Subcutaneous abdominal adipose tissue (tissue), 5 donors: ENCODE measurements around the gene OR5H1.
"Not testable (repeated sequence)": the region's sequence is repeated elsewhere in the genome, so short reads cannot be mapped to it uniquely, and the experiment has no call there.

ENCODE experiments used
- H3K27ac ChIP-seq: one replicate; pipeline ENCODE4 v1.7.0; 2013; ENCODE audit warnings: low read depth, mild to moderate bottlenecking, inconsistent platforms, low read length, moderate library complexity
- H3K27me3 ChIP-seq, 5 donors: one replicate each; pipeline ENCODE4 v1.7.0; 2013; ENCODE audit warnings: low read length in 5 of 5, inconsistent platforms in 1 of 5; ENCODE audit not compliant: control insufficient read depth in 5 of 5, insufficient read depth in 4 of 5
- H3K36me3 ChIP-seq, 5 donors: one replicate each; pipeline ENCODE4 v1.7.0; 2013; ENCODE audit warnings: low read length in 5 of 5; ENCODE audit not compliant: control insufficient read depth in 5 of 5, insufficient read depth in 5 of 5
- H3K4me1 ChIP-seq, 5 donors: one replicate each; pipeline ENCODE4 v1.7.0; 2013; ENCODE audit warnings: low read length in 5 of 5, mild to moderate bottlenecking in 3 of 5, moderate library complexity in 1 of 5; ENCODE audit not compliant: control insufficient read depth in 5 of 5, insufficient read depth in 5 of 5
- H3K4me3 ChIP-seq, 5 donors: one replicate each; pipeline ENCODE4 v1.7.0; 2013; ENCODE audit warnings: low read length in 5 of 5, low read depth in 1 of 5
- H3K9ac ChIP-seq, 5 donors: one replicate each; pipeline ENCODE4 v1.7.0; 2013; ENCODE audit warnings: low read length in 5 of 5, mild to moderate bottlenecking in 4 of 5, moderate library complexity in 3 of 5
- H3K9me3 ChIP-seq, 5 donors: one replicate each; pipeline ENCODE4 v1.7.0; 2013; ENCODE audit warnings: low read length in 5 of 5; ENCODE audit not compliant: control insufficient read depth in 5 of 5
- donor health status: healthy.
- donor health status: healthy.
- donor health status: healthy.
- donor health status: healthy.
- donor health status: healthy.

Gene OR5H1

GRCh38 chr3:98137826-98138557, 7.5 kb downstream of the OR5H1 start:
- H3K4me3 ChIP-seq, H3K9me3 ChIP-seq, H3K4me1 ChIP-seq, H3K9ac ChIP-seq, H3K27me3 ChIP-seq, H3K27ac ChIP-seq, H3K36me3 ChIP-seq: not testable (repeated sequence)

DNA sequence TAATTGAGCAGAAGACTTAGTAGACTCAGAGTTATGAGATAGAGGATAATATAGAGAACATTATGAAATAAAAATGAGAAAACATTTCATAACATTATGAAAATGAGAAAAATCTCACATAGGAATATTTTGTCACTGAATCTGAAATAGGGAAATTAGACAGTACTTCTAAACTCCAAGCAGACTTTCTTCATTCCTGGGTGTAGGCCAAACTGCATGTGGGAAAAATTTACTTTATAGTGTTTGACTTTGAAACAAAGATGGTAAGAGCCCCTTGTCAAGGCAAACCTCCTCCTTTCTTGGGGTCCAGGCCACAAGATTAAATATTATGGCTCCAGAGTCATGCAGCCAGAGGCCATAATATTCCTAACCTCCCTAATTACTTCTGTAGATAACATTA, 10.0 kb downstream of the OR5H1 start:
- no peaks in the 10 kb centered on the region for H3K9me3 ChIP-seq
- H3K27ac ChIP-seq, result no peak overlapping the region
- no peaks in the 10 kb centered on the region for H3K27me3 ChIP-seq
- H3K4me1 ChIP-seq, result no peaks in the 10 kb centered on the region
- no peaks in the 10 kb centered on the region for H3K36me3 ChIP-seq
- no peak overlapping the region for H3K4me3 ChIP-seq
- no peak overlapping the region for H3K9ac ChIP-seq

DNA sequence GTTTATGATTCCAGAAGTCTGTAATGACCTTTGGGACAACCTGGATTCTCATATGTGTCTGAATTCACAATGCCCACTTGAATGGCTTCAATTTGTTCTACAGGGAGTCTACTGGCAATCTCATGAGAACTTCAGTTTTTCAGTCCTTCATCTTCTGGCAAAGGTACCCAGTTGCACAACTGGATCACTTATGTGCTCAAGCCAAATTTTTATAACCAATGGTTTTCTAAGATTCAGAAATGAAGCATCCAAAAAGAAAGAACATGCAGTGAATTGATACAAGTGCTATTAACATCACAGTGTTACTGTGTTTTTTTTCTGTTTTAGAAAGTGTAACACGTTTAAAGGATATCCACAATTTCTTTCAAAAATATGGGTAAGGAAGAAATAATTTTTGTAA, 16.7 kb downstream of the OR5H1 start, which contains the start of gene OR5H14:
Gene OR5H14, plus strand, starts transcription at position 301 of the 400 bp plus-strand sequence. CDS start 1,907 bp downstream, outside the sequence.
- no peak within 1 kb of the TSS for H3K9ac ChIP-seq
- no peak within 1 kb of the TSS for H3K4me3 ChIP-seq
- no peaks in the 10 kb centered on the region for H3K4me1 ChIP-seq
- H3K27me3 ChIP-seq, result no peaks in the 10 kb centered on the region
- no peaks in the 10 kb centered on the region for H3K36me3 ChIP-seq
- no peaks in the 10 kb centered on the region for H3K9me3 ChIP-seq
- no peak within 1 kb of the TSS for H3K27ac ChIP-seq

DNA sequence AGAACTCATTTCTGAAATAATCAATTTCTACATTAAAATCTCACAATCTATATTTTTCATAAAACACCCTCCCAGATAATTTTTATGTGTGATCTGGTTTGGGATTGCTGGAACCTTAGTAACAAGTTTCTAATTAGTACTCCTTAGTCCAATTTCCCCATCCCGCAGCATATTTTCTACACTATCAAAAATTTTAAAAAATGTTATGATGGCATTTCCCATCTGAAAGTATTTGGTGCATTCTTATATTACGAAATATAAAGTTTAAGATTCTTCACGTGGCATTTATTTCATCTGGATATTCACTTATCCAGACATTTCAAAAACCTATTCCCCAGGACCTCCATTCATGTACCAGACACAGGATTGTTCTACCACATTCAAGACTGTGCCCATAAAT, 18.2 kb downstream of the OR5H1 start:
- Histone ChIP-seq H3K4me1 (no peaks in the 10 kb centered on the region), H3K36me3 (no peaks in the 10 kb centered on the region), H3K9ac (no peak overlapping the region), H3K27me3 (no peaks in the 10 kb centered on the region), H3K9me3 (no peaks in the 10 kb centered on the region), H3K27ac (no peak overlapping the region), H3K4me3 (no peak overlapping the region)

DNA sequence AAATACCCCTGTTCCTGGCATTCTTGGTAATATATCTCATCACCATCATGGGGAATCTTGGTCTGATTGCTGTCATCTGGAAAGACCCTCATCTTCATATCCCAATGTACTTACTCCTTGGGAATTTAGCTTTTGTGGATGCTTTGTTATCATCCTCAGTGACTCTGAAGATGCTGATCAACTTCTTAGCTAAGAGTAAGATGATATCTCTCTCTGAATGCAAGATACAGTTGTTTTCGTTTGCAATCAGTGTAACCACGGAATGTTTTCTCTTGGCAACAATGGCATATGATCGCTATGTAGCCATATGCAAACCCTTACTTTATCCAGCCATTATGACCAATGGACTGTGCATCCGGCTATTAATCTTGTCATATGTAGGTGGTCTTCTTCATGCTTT, 18.9 kb downstream of the OR5H1 start:
- H3K27ac ChIP-seq, H3K4me1 ChIP-seq, H3K27me3 ChIP-seq, H3K9ac ChIP-seq, H3K9me3 ChIP-seq, H3K36me3 ChIP-seq, H3K4me3 ChIP-seq: not testable (repeated sequence)

DNA sequence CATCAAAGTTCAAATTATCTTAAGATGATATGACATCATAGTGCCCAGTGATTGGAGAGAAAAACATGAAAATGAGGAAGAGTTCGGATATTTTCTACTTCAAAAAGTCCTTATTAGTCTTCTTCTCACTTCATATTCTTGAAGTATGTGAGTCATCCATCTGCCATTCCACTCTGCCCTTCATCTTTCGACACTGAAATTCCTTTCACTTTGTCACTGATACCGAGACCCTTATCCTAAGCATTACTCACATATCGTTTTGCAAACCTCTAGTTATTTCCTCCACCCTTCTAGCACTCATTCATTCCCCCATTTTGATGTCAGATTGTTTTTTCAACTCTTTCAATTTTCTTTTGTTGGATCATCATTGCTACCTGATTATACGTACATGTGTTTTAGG, 20.7 kb downstream of the OR5H1 start:
- Histone ChIP-seq H3K36me3 (no peaks in the 10 kb centered on the region), H3K9me3 (no peaks in the 10 kb centered on the region), H3K27ac (no peak overlapping the region), H3K27me3 (no peaks in the 10 kb centered on the region), H3K4me3 (no peak overlapping the region), H3K9ac (no peak overlapping the region), H3K4me1 (no peaks in the 10 kb centered on the region)

- Histone ChIP-seq H3K4me1 (no peaks in the 10 kb centered on the region), H3K27me3 (no peaks in the 10 kb centered on the region), H3K36me3 (no peaks in the 10 kb centered on the region), H3K27ac (no peak within 1 kb of the TSS), H3K9me3 (no peaks in the 10 kb centered on the region), H3K9ac (no peak within 1 kb of the TSS), H3K4me3 (no peak within 1 kb of the TSS)
Measured at GRCh38 chr3:98166396-98166795, 35.9 kb downstream of the OR5H1 start, which contains the start of gene OR5H15. TSS of gene OR5H15 (plus strand) at chr3:98166696. CDS start at chr3:98168700, 2,004 bp downstream.

- Histone ChIP-seq H3K27ac (no peak overlapping the region), H3K27me3 (no peaks in the 10 kb centered on the region), H3K9ac (no peak overlapping the region)
Measured at GRCh38 chr3:98171071-98171470, 40.5 kb downstream of the OR5H1 start.

GRCh38 chr3:98172621-98173020, 42.1 kb downstream of the OR5H1 start:
- Histone ChIP-seq H3K4me3 (no peak overlapping the region), H3K9ac (no peak overlapping the region), H3K4me1 (no peaks in the 10 kb centered on the region), H3K27ac (no peak overlapping the region), H3K36me3 (no peaks in the 10 kb centered on the region), H3K9me3 (no peaks in the 10 kb centered on the region), H3K27me3 (no peaks in the 10 kb centered on the region)

More at GRCh38 chr3:98171071-98171470, 40.5 kb downstream of the OR5H1 start:
- Histone ChIP-seq H3K9me3 (no peaks in the 10 kb centered on the region), H3K36me3 (no peaks in the 10 kb centered on the region), H3K4me3 (no peak overlapping the region), H3K4me1 (no peaks in the 10 kb centered on the region)

DNA sequence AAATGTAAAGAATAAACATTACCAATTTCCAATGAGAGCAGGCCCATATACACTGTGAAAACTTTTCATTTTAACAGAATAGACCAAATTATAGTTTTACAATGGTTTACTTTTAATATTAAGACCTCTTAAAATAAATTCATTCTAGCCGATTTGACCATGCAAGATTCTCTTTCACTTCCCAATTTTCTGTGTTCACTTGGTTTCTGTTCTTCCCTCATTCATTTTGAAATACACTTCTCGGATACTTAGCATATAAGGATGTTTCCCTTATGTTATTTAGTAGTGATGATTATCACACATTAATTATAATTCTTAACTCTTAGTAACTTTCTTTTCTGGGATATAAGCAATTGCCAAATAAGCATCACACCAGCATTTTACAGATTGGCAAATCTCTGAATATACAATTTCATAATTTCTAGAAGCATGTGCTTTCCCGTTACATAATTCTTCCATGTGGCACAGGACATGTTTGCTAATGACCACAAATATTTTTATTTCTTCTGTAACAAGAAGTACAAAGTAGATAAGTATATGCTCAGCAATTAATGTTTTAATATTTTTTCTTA, 49.9 kb downstream of the OR5H1 start:
- Histone ChIP-seq H3K4me3 (no peak overlapping the region), H3K9me3 (no peaks in the 10 kb centered on the region), H3K36me3 (no peaks in the 10 kb centered on the region), H3K27me3 (no peaks in the 10 kb centered on the region), H3K9ac (no peak overlapping the region), H3K27ac (no peak overlapping the region), H3K4me1 (no peaks in the 10 kb centered on the region)
